AG08396 (cell line): ENCODE data around the gene COCH.

Experiments used
- DNase-seq: peaks from one replicate; pipeline ENCODE4 v3.0.0; 2012; ENCODE audit warnings: low spot score, mixed read lengths

Gene COCH

GRCh38 chr14:30874120-30874998, at the start of gene COCH:
Gene COCH (plus strand): TSS chr14:30874559. CDS start chr14:30874939, 380 bp downstream.
- DNase-seq, result peak; percentile 47

- DNase-seq, result no peak
Observed at GRCh38 chr14:30826070-30826469, 48.3 kb upstream of the COCH start.

GRCh38 chr14:30829853-30830252, 44.5 kb upstream of the COCH start:
- no peak for DNase-seq

- DNase-seq, result no peak
Observed at GRCh38 chr14:30834353-30834752, 40.0 kb upstream of the COCH start.

- DNase-seq, result no peak
Observed at GRCh38 chr14:30838351-30838750, 36.0 kb upstream of the COCH start.

GRCh38 chr14:30840086-30840779, 34.1 kb upstream of the COCH start:
- no peak for DNase-seq

GRCh38 chr14:30842431-30842830, 31.9 kb upstream of the COCH start:
- DNase-seq, result no peak

- no peak for DNase-seq
Observed at GRCh38 chr14:30848449-30849240, 25.7 kb upstream of the COCH start.

GRCh38 chr14:30849354-30849753, 25.0 kb upstream of the COCH start:
- DNase-seq, result no peak

- no peak for DNase-seq
Observed at GRCh38 chr14:30849983-30850382, 24.4 kb upstream of the COCH start.

- DNase-seq, result no peak
Observed at GRCh38 chr14:30853946-30854345, 20.4 kb upstream of the COCH start.

GRCh38 chr14:30854492-30854891, 19.9 kb upstream of the COCH start:
- no peak for DNase-seq

- no peak for DNase-seq
Observed at GRCh38 chr14:30855345-30856037, 18.9 kb upstream of the COCH start.

- DNase-seq, result no peak
Observed at GRCh38 chr14:30861200-30861599, 13.2 kb upstream of the COCH start.

GRCh38 chr14:30864934-30865333, 9.4 kb upstream of the COCH start:
- DNase-seq, result no peak

- no peak for DNase-seq
Observed at GRCh38 chr14:30868736-30869135, 5.6 kb upstream of the COCH start.

GRCh38 chr14:30869551-30870155, 4.7 kb upstream of the COCH start:
- DNase-seq, result no peak

GRCh38 chr14:30872602-30873001, 1.8 kb upstream of the COCH start:
- DNase-seq, result no peak

GRCh38 chr14:30873308-30874119, 845 bp upstream of the COCH start:
- DNase-seq, result no peak

GRCh38 chr14:30874999-30875787, 834 bp downstream of the COCH start:
- DNase-seq, result no peak
